Smooth muscle cell (in vitro differentiated cells): Measurements from ENCODE around the gene DPYSL5. TPM values are rescaled to one million over a fixed set of nuclear protein-coding genes. Genes with fewer than 3 reads are reported as not detected.

Experiments used
- DNase-seq: peaks from one replicate; lab custom pipeline; 2025; ENCODE audit not compliant: unreplicated experiment; lab: John Stamatoyannopoulos, UW
- H2AFZ ChIP-seq: fragments of 200-600 bp; sonication (generic); 2 replicates; pipeline ENCODE4 v1.6.0; 2016; ENCODE audit warnings: antibody characterized with exemption, low read depth, mild to moderate bottlenecking
- H3F3A ChIP-seq: fragments of 200-600 bp; sonication (generic); 2 replicates; pipeline ENCODE4 v1.6.0; 2017; ENCODE audit warnings: antibody characterized with exemption, low read depth
- H3K27ac ChIP-seq: fragments of 200-600 bp; sonication (generic); 2 replicates; pipeline ENCODE4 v1.5.1; 2016; ENCODE audit warnings: low read depth, mild to moderate bottlenecking
- H3K27me3 ChIP-seq: fragments of 200-600 bp; sonication (generic); 2 replicates; pipeline ENCODE4 v1.6.1; 2016; ENCODE audit warnings: low read depth, mild to moderate bottlenecking
- H3K36me3 ChIP-seq: fragments of 200-600 bp; sonication (generic); 2 replicates; pipeline ENCODE4 v1.5.1; 2016; ENCODE audit warnings: low read depth
- H3K4me1 ChIP-seq: fragments of 200-600 bp; sonication (generic); 2 replicates; pipeline ENCODE4 v1.5.1; 2016; ENCODE audit warnings: low read depth
- H3K4me2 ChIP-seq: fragments of 200-600 bp; sonication (generic); 2 replicates; pipeline ENCODE4 v1.6.0; 2016; ENCODE audit warnings: mild to moderate bottlenecking
- H3K4me3 ChIP-seq: fragments of 200-600 bp; sonication (generic); 2 replicates; pipeline ENCODE4 v1.5.1; 2016; ENCODE audit warnings: mild to moderate bottlenecking
- H3K79me2 ChIP-seq: fragments of 200-600 bp; sonication (generic); 2 replicates; pipeline ENCODE4 v1.6.0; 2016; ENCODE audit warnings: low read depth, mild to moderate bottlenecking
- H3K9ac ChIP-seq: fragments of 200-600 bp; sonication (generic); 2 replicates; pipeline ENCODE4 v1.6.0; 2016; ENCODE audit warnings: low read depth
- H3K9me3 ChIP-seq: fragments of 200-600 bp; sonication (generic); replicated peaks from 2 replicates; pipeline ENCODE4 v1.5.1; 2016; ENCODE audit warnings: low read depth
- H4K20me1 ChIP-seq: fragments of 200-600 bp; sonication (generic); 2 replicates; pipeline ENCODE4 v1.6.0; 2016; ENCODE audit warnings: low read depth
- CTCF ChIP-seq: fragments of 200-600 bp; sonication (generic); IDR thresholded peaks from 2 replicates; pipeline ENCODE4 v1.5.1; 2017; ENCODE audit warnings: borderline replicate concordance, mild to moderate bottlenecking, antibody characterized with exemption; ENCODE audit not compliant: insufficient read depth, poor library complexity, severe bottlenecking
- WGBS: methylation state at CpG from one replicate; pipeline ENCODE4 v1.1.7; 2016; ENCODE audit warnings: low lambda C conversion rate; 5-methylcytosine and 5-hydroxymethylcytosine counted together
- polyA plus RNA-seq: library from polyadenylated mRNA; unstranded; fragments of >200 nt; fragmentation: Nextera tagmentation; extraction: Ambion mirVana; gene quantifications from 2 replicates; pipeline ENCODE4 v1.2.1, GENCODE V29; 2016
- total RNA-seq: library from RNA; depleted of rRNA; stranded (reverse); fragments of >200 nt; gene quantifications from 2 replicates; pipeline ENCODE4 v1.2.3, GENCODE V29; 2014

DPYSL5 gene
- total and polyA plus RNA-seq, 2 experiments from 2014 or later = 0.40 TPM; not detected in 1

GRCh38 chr2:26936855-26937254 is 88.9 kb downstream of the DPYSL5 start:
- Histone ChIP-seq H2AFZ (no peak overlapping the region), H3F3A (no peaks in the 10 kb centered on the region), H3K27me3 (peaks cover 9% of the 10 kb centered on the region), H3K9me3 (no peaks in the 10 kb centered on the region), H3K4me2 (no peak overlapping the region), H3K9ac (no peak overlapping the region), H3K36me3 (no peaks in the 10 kb centered on the region), H3K27ac (no peak overlapping the region), H3K79me2 (no peaks in the 10 kb centered on the region), H4K20me1 (no peaks in the 10 kb centered on the region), H3K4me3 (no peak overlapping the region), H3K4me1 (no peaks in the 10 kb centered on the region)
- TF ChIP-seq CTCF = no peak
- DNase-seq = no peak
- 79% methylated on average over 5 of the region's 5 CpGs for WGBS

DNA sequence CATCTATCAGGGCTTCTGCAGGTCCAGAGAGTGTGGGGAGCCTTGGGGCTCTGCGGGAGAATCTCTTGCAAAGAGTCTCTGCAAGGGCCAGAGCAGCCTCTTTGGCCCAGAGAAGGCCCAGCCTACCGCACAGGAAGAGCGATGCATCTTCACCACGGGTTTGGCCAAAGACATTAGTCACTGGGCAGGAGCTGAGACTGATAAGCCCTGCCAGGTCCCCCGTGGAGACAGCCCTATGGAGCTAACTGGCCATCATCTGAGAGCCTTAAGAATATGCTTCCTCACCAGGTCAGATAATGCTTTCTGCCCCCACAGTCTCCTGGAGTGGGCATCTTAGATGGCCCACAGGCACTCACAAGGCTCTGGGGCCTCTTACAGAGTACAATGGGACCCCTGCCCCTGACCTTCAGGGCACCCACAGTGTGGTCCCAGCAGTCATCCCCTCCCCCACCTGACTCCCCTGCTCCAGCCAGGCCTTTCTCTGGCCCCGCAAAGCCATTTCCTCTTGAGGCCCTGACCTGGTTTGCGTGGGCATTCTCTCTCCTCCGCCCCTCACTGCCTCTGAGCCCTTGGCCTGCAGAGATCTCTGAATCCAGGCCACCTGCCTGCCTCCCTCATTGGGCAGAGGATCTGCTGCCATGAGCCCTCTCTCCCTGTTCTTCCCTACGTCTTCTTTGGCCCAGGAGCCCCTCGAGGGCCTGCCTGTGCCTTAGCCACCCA is 90.6 kb downstream of the DPYSL5 start:
- Histone ChIP-seq H3K9ac (no peak overlapping the region), H3K9me3 (no peaks in the 10 kb centered on the region), H3K4me2 (no peak overlapping the region), H2AFZ (no peak overlapping the region), H3K36me3 (no peaks in the 10 kb centered on the region), H4K20me1 (no peaks in the 10 kb centered on the region), H3K4me3 (no peak overlapping the region), H3K79me2 (no peaks in the 10 kb centered on the region), H3K4me1 (no peaks in the 10 kb centered on the region), H3K27me3 (peaks cover 9% of the 10 kb centered on the region), H3K27ac (no peak overlapping the region), H3F3A (no peaks in the 10 kb centered on the region)
- no peak for DNase-seq
- 74% methylated on average over 10 of the region's 10 CpGs for WGBS
- TF ChIP-seq CTCF = no peak

GRCh38 chr2:26940001-26940400 is 92.1 kb downstream of the DPYSL5 start:
- no peak for TF ChIP-seq CTCF
- Histone ChIP-seq H3K27ac (no peak overlapping the region), H3K27me3 (peaks cover 2% of the 10 kb centered on the region), H3K36me3 (no peaks in the 10 kb centered on the region), H3F3A (no peaks in the 10 kb centered on the region), H4K20me1 (no peaks in the 10 kb centered on the region), H3K9me3 (no peaks in the 10 kb centered on the region), H3K4me2 (no peak overlapping the region), H3K79me2 (no peaks in the 10 kb centered on the region), H3K9ac (no peak overlapping the region), H3K4me3 (no peak overlapping the region), H2AFZ (no peak overlapping the region), H3K4me1 (no peaks in the 10 kb centered on the region)
- WGBS = 86% methylated on average over 9 of the region's 9 CpGs
- no peak for DNase-seq

DNA sequence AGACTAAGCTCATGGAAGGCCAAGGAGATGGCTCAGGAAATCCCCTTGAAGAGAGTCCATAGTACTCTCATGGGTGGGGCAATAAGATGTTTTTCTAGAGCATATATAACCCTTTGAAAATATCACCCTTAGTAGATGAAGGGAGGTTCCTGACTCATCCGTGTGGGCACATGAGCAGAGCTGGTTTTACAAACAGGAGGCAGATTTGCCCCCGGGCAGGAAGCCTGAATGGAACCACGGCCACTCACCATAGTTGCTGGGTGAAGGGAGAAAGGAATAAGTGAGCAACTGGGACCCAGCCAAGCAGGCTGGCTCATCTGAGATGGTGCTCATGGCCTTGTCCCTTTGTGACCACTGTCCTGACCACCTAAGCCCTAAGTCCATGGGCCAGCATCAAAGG is 93.6 kb downstream of the DPYSL5 start:
- Histone ChIP-seq H3K27me3 (no peaks in the 10 kb centered on the region), H3K4me2 (no peak overlapping the region), H2AFZ (no peak overlapping the region), H3K27ac (no peak overlapping the region), H3K79me2 (no peaks in the 10 kb centered on the region), H3K9ac (no peak overlapping the region), H3K9me3 (no peaks in the 10 kb centered on the region), H3K36me3 (no peaks in the 10 kb centered on the region), H4K20me1 (no peaks in the 10 kb centered on the region), H3K4me3 (no peak overlapping the region), H3K4me1 (no peaks in the 10 kb centered on the region), H3F3A (no peaks in the 10 kb centered on the region)
- no peak for DNase-seq
- WGBS = 70% methylated on average over 3 of the region's 3 CpGs
- TF ChIP-seq CTCF = no peak
